Neuronal stem cell (in vitro differentiated cells): ENCODE data around the gene CISD3.

ENCODE experiments used
- DNase-seq: peaks from one replicate; pipeline ENCODE4 v3.0.0-alpha.2; 2013; ENCODE audit warnings: low spot score
- H2AFZ ChIP-seq: one replicate; pipeline ENCODE4 v1.6.1; 2013; ENCODE audit warnings: mild to moderate bottlenecking, low read length, inconsistent platforms
- H2AK5ac ChIP-seq: 2 replicates; pipeline ENCODE4 v1.6.1; 2013; ENCODE audit warnings: low read depth, mild to moderate bottlenecking, inconsistent platforms, low read length, moderate library complexity, mixed read lengths
- H2BK120ac ChIP-seq: 2 replicates; pipeline ENCODE4 v1.6.1; 2013; ENCODE audit warnings: low read depth, mild to moderate bottlenecking, inconsistent platforms, low read length, moderate library complexity, mixed read lengths
- H2BK12ac ChIP-seq: one replicate; pipeline ENCODE4 v1.6.1; 2013; ENCODE audit warnings: low read length, inconsistent platforms
- H2BK15ac ChIP-seq: 2 replicates; pipeline ENCODE4 v1.6.1; 2013; ENCODE audit warnings: mild to moderate bottlenecking, low read length, inconsistent platforms, mixed read lengths
- H2BK5ac ChIP-seq: one replicate; pipeline ENCODE4 v1.6.1; 2013; ENCODE audit warnings: inconsistent platforms, mild to moderate bottlenecking, low read length, moderate library complexity
- H3K14ac ChIP-seq: one replicate; pipeline ENCODE4 v1.6.1; 2013; ENCODE audit warnings: low read length, inconsistent platforms
- H3K18ac ChIP-seq: 2 replicates; pipeline ENCODE4 v1.6.1; 2013; ENCODE audit warnings: low read length, inconsistent platforms
- H3K23ac ChIP-seq: 2 replicates; pipeline ENCODE4 v1.6.1; 2013; ENCODE audit warnings: low read depth, mild to moderate bottlenecking, mixed read lengths, low read length, inconsistent platforms; ENCODE audit not compliant: poor library complexity
- H3K27ac ChIP-seq: replicated peaks from 3 replicates; pipeline ENCODE4 v1.5.1; 2013; ENCODE audit warnings: low read length, inconsistent platforms
- H3K27me3 ChIP-seq, 3 experiments: 2 replicates each; pipeline ENCODE4 v1.6.1; 2013; ENCODE audit warnings: low read length in 3 of 3, mild to moderate bottlenecking in 2 of 3, inconsistent platforms in 1 of 3, low read depth in 1 of 3, mixed read lengths in 1 of 3, moderate library complexity in 1 of 3; ENCODE audit not compliant: control insufficient read depth in 3 of 3, insufficient read depth in 3 of 3
- H3K36me3 ChIP-seq, 2 donors: replicated peaks in 1 of 2; 2 replicates each; pipeline ENCODE4 v1.6.1; 2013; ENCODE audit warnings: low read length in 2 of 2; ENCODE audit not compliant: control insufficient read depth in 2 of 2, insufficient read depth in 2 of 2
- H3K4ac ChIP-seq: 2 replicates; pipeline ENCODE4 v1.6.1; 2013; ENCODE audit warnings: inconsistent platforms, mild to moderate bottlenecking, low read length, moderate library complexity
- H3K4me1 ChIP-seq, 2 donors: 1 replicate in 1 of 2; 2 replicates in 1 of 2; pipeline ENCODE4 v1.6.1; 2013; ENCODE audit warnings: low read length in 2 of 2, low read depth in 1 of 2; ENCODE audit not compliant: control insufficient read depth in 2 of 2, insufficient read depth in 1 of 2
- H3K4me2 ChIP-seq: one replicate; pipeline ENCODE4 v1.6.1; 2013; ENCODE audit warnings: mild to moderate bottlenecking, low read length, inconsistent platforms; ENCODE audit not compliant: insufficient read depth, poor library complexity, severe bottlenecking
- H3K4me3 ChIP-seq, 2 donors: 2 replicates each; pipeline ENCODE4 v1.5.1; 2013; ENCODE audit warnings: low read length in 2 of 2, mild to moderate bottlenecking in 2 of 2, inconsistent platforms in 1 of 2, moderate library complexity in 1 of 2
- H3K79me1 ChIP-seq: one replicate; pipeline ENCODE4 v1.6.1; 2013; ENCODE audit warnings: low read depth, mild to moderate bottlenecking, inconsistent platforms, low read length, moderate library complexity
- H3K9ac ChIP-seq: one replicate; pipeline ENCODE4 v1.6.1; 2013; ENCODE audit warnings: mild to moderate bottlenecking, low read depth, low read length, inconsistent platforms; ENCODE audit not compliant: poor library complexity
- H3K9me3 ChIP-seq, 2 donors: replicated peaks in 1 of 2; 2 replicates each; pipeline versions ENCODE3 to v1.6.1; 2013; ENCODE audit warnings: low read length in 2 of 2, mild to moderate bottlenecking in 2 of 2, inconsistent platforms in 1 of 2, low read depth in 1 of 2, mixed read lengths in 1 of 2, moderate library complexity in 1 of 2; ENCODE audit not compliant: control insufficient read depth in 2 of 2, insufficient read depth in 1 of 2
- H4K8ac ChIP-seq: one replicate; pipeline ENCODE4 v1.6.1; 2013; ENCODE audit warnings: low read depth, mild to moderate bottlenecking, inconsistent platforms, low read length, moderate library complexity
- H4K91ac ChIP-seq: one replicate; pipeline ENCODE4 v1.6.1; 2013; ENCODE audit warnings: low read length, low read depth, mild to moderate bottlenecking, inconsistent platforms; ENCODE audit not compliant: poor library complexity
- WGBS, 2 donors: extraction: QIAGEN DNeasy Blood & Tissue Kit; methylation state at CpG; one replicate each; pipeline ENCODE4 v1.1.7; 2013; ENCODE audit warnings: missing lambda C conversion rate in 2 of 2, mixed read lengths in 1 of 2; ENCODE audit not compliant: insufficient read length in 2 of 2, insufficient replicate concordance in 1 of 2; ENCODE audit errors: extremely low coverage in 2 of 2; 5-methylcytosine and 5-hydroxymethylcytosine counted together

CISD3 gene

DNA sequence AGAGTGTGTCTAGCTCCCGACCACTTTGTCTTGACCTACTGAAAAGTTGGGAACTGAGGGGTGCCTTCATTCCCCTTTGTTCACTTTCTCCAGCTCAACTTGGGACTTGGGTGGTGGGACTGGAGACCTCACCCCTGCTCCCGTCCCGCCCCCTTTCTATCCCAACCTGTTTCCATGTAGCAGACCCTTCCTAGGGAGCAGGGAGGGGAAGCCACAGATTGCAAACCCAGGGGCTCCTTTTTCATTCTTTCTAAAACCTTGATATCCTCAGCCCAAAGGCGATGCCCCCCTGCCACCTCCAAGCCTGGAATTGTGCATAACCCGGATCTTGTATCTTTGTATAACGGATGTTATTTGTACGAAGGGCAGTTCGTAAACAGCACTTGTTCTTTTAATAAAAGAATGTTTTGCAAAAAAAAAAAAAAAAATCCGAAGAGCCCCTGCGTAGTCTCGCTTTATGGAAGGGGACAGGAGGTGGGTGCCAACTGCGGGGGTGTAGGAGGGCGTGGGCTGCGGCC, 714 bp upstream of the CISD3 start:
- WGBS, 2 donors: no CpG with 5 or more reads among the region's 14 CpGs
- Histone ChIP-seq H3K27ac (no peak overlapping the region), H2BK15ac (no peak overlapping the region)

GRCh38 chr17:38730526-38731379, 612 bp downstream of the CISD3 start:
- no peak overlapping the region for H2BK120ac ChIP-seq
- no peaks in the 10 kb centered on the region for H3K27me3 ChIP-seq
- no peak overlapping the region for H4K91ac ChIP-seq
- no peaks in the 10 kb centered on the region for H3K9me3 ChIP-seq
- H3K79me1 ChIP-seq: no peaks in the 10 kb centered on the region
- DNase-seq: no peak
- no peak overlapping the region for H2BK15ac ChIP-seq
- peak overlapping the region; percentile 82 for H2AFZ ChIP-seq
- H3K4me1 ChIP-seq: peaks cover 9 to 12% of the 10 kb centered on the region in 2 donors
- peak overlapping the region; percentile 53 to 82 for H3K4me3 ChIP-seq
- no peak overlapping the region for H3K23ac ChIP-seq
- H2AK5ac ChIP-seq: peak overlapping the region; percentile 28
- no peak overlapping the region for H3K4ac ChIP-seq
- no peak overlapping the region for H2BK5ac ChIP-seq
- no peak overlapping the region for H3K14ac ChIP-seq
- no CpG with 5 or more reads among the region's 27 CpGs for WGBS, 2 donors
- no peak overlapping the region for H4K8ac ChIP-seq
- H2BK12ac ChIP-seq: no peak overlapping the region
- H3K4me2 ChIP-seq: peak overlapping the region; percentile 89
- H3K27ac ChIP-seq: peak overlapping the region; percentile 54
- H3K9ac ChIP-seq: peak overlapping the region; percentile 67
- H3K36me3 ChIP-seq: peaks cover 19 to 53% of the 10 kb centered on the region in 2 donors
- H3K18ac ChIP-seq: peak overlapping the region; percentile 6

More for the DNA sequence above, 714 bp upstream of the CISD3 start:
- Histone ChIP-seq H2BK120ac (no peak overlapping the region), H3K9ac (peak overlapping the region; percentile 94), H3K14ac (peak overlapping the region; percentile 99), H3K4me3 (peak overlapping the region; percentile 53 to 82), H3K36me3 (peaks cover 14 to 49% of the 10 kb centered on the region in 2 donors), H2BK5ac (no peak overlapping the region), H4K8ac (peak overlapping the region; percentile 74), H2BK12ac (no peak overlapping the region), H3K23ac (no peak overlapping the region), H3K79me1 (no peaks in the 10 kb centered on the region), H4K91ac (no peak overlapping the region), H2AK5ac (no peak overlapping the region), H3K4me2 (peak overlapping the region; percentile 72), H3K4ac (peak overlapping the region; percentile 86), H3K4me1 (peaks cover 9 to 12% of the 10 kb centered on the region in 2 donors), H3K9me3 (no peaks in the 10 kb centered on the region), H2AFZ (peak overlapping the region; percentile 88), H3K27me3 (no peaks in the 10 kb centered on the region), H3K18ac (peak overlapping the region; percentile 91)
- DNase-seq: no peak

- peaks cover 9 to 12% of the 10 kb centered on the region in 2 donors for H3K4me1 ChIP-seq
- no CpG with 5 or more reads among the region's 8 CpGs for WGBS, 2 donors
Measured at GRCh38 chr17:38731526-38732294, 1.6 kb downstream of the CISD3 start.

More at GRCh38 chr17:38731526-38732294, 1.6 kb downstream of the CISD3 start:
- Histone ChIP-seq H2AFZ (no peak overlapping the region), H3K9me3 (no peaks in the 10 kb centered on the region), H3K18ac (no peak overlapping the region), H3K36me3 (peaks cover 21 to 60% of the 10 kb centered on the region in 2 donors), H3K79me1 (no peaks in the 10 kb centered on the region), H3K9ac (peak overlapping the region; percentile 3), H2AK5ac (no peak overlapping the region), H3K27ac (no peak overlapping the region), H2BK12ac (no peak overlapping the region), H4K91ac (no peak overlapping the region), H3K27me3 (no peaks in the 10 kb centered on the region), H3K4ac (no peak overlapping the region), H2BK5ac (no peak overlapping the region), H3K4me3 (no peak overlapping the region), H3K4me2 (no peak overlapping the region), H3K23ac (no peak overlapping the region), H2BK120ac (no peak overlapping the region), H4K8ac (no peak overlapping the region), H2BK15ac (no peak overlapping the region), H3K14ac (no peak overlapping the region)
- DNase-seq: no peak
